Pancreas (tissue), 10 donors: ENCODE results near the gene PGM5. TPM values are rescaled to one million over a fixed set of nuclear protein-coding genes. Genes with fewer than 3 reads are reported as not detected.

Experiments
- ATAC-seq, 4 donors: fragments of 200-7000 bp; cut with Tn5 transposase; one replicate each; pipeline versions ENCODE4 v1.8.0 to v1.9.1; 2020; ENCODE audit warnings: mild to moderate bottlenecking in 4 of 4, moderate library complexity in 4 of 4
- DNase-seq, 6 donors: peaks; one replicate each; pipeline ENCODE4 v3.0.0-alpha.2; 2020
- FAIRE-seq: peaks from 2 replicates; lab custom pipeline; 2012; peaks lifted over from hg19 to GRCh38; lab: Jason Lieb, UNC
- H3K27ac ChIP-seq, 4 donors: fragments of 200-600 bp; sonication (generic); 1 replicate in 3 of 4; 2 replicates in 1 of 4; pipeline versions ENCODE4 v1.5.0 to v1.8.0; 2020
- H3K27me3 ChIP-seq, 4 donors: fragments of 200-600 bp; one replicate each; pipeline ENCODE4 v1.8.0; 2021
- H3K36me3 ChIP-seq, 3 donors: fragments of 200-600 bp; sonication (generic) in 1 of 3; one replicate each; pipeline versions ENCODE4 v1.5.0 to v1.8.0; 2020 to 2021
- H3K4me1 ChIP-seq, 3 donors: fragments of 200-600 bp; one replicate each; pipeline ENCODE4 v1.8.0; 2021
- H3K4me3 ChIP-seq, 4 donors: fragments of 200-600 bp; sonication (generic) in 2 of 4; one replicate each; pipeline versions ENCODE4 v1.5.0 to v1.8.0; 2020 to 2021
- H3K9me3 ChIP-seq, 4 donors: fragments of 200-600 bp; one replicate each; pipeline ENCODE4 v1.8.0; 2021
- WGBS, 2 donors: extraction: QIAGEN DNeasy Blood & Tissue Kit; methylation state at CpG; one replicate each; pipeline ENCODE4 v1.1.7; 2013; 5-methylcytosine and 5-hydroxymethylcytosine counted together
- intact Hi-C, 3 donors: fragments of 100-400 bp; cut with DNase I; formaldehyde crosslinking; loops; one replicate each; pipeline versions ENCODE4 v1.11.1 to v1.14.2; 2022
- polyA plus RNA-seq, 2 donors: library from polyadenylated mRNA; stranded (reverse); fragments of 200-250 nt; gene quantifications; one replicate each; pipeline ENCODE4 v1.2.3, GENCODE V29; 2013
- total RNA-seq, 6 donors: library from RNA; stranded (reverse); fragmentation: NEBNext Ultra II Directional in 4 of 6; extraction: Animal tissue kit (Norgen Biotek cat#: 25700) in 4 of 6; gene quantifications; one replicate each; pipeline versions ENCODE4 v1.2.1 to v1.2.4, GENCODE V29; 2021 to 2023
- TF ChIP-seq, protein P1 (sequence below), 4 donors: fragments of 200-600 bp; sonication (generic) in 3 of 4; IDR thresholded peaks; one replicate each; pipeline versions ENCODE4 v1.5.0 to v1.8.0; 2021; ENCODE audit warnings: antibody characterized with exemption in 4 of 4
- donor health status: healthy with polysubstance abuse.
- donor health status: DM: no; HTN: no; CAD: no; lungs with moderate emphysema.
- donor health status: DM: no; HTN: no; CAD: no.
- donor health status: control.
- donor health status: control.
- donor health status: Bipolar disorder and iron deficiency.
- donor health status: DM: yes; HTN: yes; CAD: no.
- donor health status: DM: no; HTN: no; CAD: no.
- donor health status: DM: no; HTN: no; CAD: no.
- donor health status: DM: yes; HTN: yes; CAD: no.

PGM5 gene
- total and polyA plus RNA-seq, 8 donors = 1.9 to 4.6 (median 2.3) TPM

DNA sequence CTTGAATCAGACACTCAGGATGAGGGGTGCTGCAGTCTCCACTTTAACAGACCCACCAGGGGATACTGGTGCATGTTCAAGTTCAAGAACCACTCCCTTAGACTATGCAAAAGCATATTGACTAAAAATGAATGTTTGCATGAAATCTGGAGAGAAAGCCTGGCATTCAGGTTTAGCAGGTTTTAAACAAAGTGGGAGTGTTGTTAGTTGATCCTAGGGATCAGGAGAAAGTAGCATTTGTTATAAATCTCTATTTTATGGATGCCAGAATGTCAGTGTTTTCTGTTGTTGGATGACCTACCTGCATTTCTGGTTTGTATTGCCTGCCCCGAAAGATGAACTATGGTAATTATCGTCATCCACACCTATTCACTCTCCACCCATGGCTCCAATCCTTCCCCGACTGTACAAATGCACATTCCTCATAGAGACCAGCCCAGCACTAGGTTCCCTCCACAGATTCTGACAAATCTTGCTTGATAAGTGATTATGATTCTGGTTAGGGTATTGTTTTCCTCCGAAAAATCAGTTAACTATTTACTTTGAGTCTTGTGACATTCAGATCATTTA, 167.0 kb downstream of the PGM5 start:
- intact Hi-C loops = no loop called here

DNA sequence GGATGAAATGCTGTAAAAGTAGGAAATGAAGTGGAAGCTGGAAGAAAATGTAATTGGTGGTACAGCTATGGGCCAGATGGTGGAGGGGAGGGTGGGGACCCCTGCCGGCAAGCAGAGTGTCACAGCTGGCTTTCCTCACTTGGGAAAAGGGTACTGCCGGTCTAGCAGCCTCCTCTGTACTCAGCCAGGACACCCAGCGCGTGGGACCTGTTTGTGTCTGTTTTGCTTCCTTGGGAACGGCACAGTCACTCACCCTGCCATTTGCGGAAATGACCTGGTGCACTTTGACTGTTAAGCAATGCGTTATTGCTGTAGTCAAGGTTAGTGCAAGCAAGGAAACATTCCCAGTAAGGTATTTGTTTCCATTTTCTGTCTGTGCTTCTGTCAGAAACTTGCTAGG, 174.2 kb downstream of the PGM5 start:
- intact Hi-C loops = no loop called here
- H3K27ac ChIP-seq = peak overlapping the region in 2 of 4 donors; percentile 18 to 42

More for the DNA sequence above, 167.0 kb downstream of the PGM5 start:
- WGBS, 2 donors = 45 to 53% methylated on average over 4 of the region's 4 CpGs
- FAIRE-seq (no peak), ATAC-seq (peak in 2 of 4 donors; percentile 28 to 57), DNase-seq (no peak)
- Histone ChIP-seq H3K4me3 (no peak overlapping the region), H3K27me3 (no peaks in the 10 kb centered on the region), H3K4me1 (no peaks in the 10 kb centered on the region), H3K27ac (no peak overlapping the region), H3K9me3 (no peaks in the 10 kb centered on the region), H3K36me3 (no peaks in the 10 kb centered on the region)
- TF ChIP-seq, protein P1, sequence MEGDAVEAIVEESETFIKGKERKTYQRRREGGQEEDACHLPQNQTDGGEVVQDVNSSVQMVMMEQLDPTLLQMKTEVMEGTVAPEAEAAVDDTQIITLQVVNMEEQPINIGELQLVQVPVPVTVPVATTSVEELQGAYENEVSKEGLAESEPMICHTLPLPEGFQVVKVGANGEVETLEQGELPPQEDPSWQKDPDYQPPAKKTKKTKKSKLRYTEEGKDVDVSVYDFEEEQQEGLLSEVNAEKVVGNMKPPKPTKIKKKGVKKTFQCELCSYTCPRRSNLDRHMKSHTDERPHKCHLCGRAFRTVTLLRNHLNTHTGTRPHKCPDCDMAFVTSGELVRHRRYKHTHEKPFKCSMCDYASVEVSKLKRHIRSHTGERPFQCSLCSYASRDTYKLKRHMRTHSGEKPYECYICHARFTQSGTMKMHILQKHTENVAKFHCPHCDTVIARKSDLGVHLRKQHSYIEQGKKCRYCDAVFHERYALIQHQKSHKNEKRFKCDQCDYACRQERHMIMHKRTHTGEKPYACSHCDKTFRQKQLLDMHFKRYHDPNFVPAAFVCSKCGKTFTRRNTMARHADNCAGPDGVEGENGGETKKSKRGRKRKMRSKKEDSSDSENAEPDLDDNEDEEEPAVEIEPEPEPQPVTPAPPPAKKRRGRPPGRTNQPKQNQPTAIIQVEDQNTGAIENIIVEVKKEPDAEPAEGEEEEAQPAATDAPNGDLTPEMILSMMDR (IDR thresholded peaks at IDR 0.05) = no peak

DNA sequence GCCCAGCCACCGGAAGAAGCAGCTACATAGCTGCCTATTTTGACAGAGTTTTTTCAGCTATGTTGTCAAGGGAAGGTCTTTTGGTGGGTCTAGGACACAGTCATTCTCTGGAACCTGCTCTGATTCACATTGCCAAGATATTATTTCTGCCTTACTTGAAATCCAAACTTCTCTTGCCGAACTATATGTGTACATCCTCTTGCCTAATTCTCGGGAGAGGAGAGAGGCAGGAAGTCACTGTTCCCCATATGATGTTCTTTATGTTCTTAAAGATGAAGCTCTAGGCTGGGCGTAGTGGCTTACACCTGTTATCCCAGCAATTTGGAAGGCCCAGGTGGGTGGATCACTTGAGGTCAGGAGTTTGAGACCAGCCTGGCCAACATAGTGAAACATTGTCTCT, 175.7 kb downstream of the PGM5 start:
- TF ChIP-seq, protein P1 (IDR thresholded peaks at IDR 0.05) = no peak
- Histone ChIP-seq H3K36me3 (no peaks in the 10 kb centered on the region), H3K27ac (no peak overlapping the region), H3K4me1 (no peaks in the 10 kb centered on the region), H3K4me3 (no peak overlapping the region), H3K9me3 (no peaks in the 10 kb centered on the region), H3K27me3 (no peaks in the 10 kb centered on the region)
- DNase-seq (no peak), FAIRE-seq (no peak), ATAC-seq (no peak)
- 81 to 90% methylated on average over 4 of the region's 4 CpGs for WGBS, 2 donors
- intact Hi-C loops = no loop called here

More for the DNA sequence above, 174.2 kb downstream of the PGM5 start:
- peak; percentile 84 for FAIRE-seq
- Histone ChIP-seq H3K9me3 (no peaks in the 10 kb centered on the region), H3K36me3 (no peaks in the 10 kb centered on the region), H3K4me3 (no peak overlapping the region), H3K4me1 (no peaks in the 10 kb centered on the region), H3K27me3 (no peaks in the 10 kb centered on the region)
- peak in 5 of 6 donors; percentile 34 to 57 (median 46) for DNase-seq
- ATAC-seq = peak; percentile 77 to 94 (median 91)
- WGBS, 2 donors = 23 to 29% methylated on average over 7 of the region's 7 CpGs
- TF ChIP-seq, protein P1 (IDR thresholded peaks at IDR 0.05) = no peak

DNA sequence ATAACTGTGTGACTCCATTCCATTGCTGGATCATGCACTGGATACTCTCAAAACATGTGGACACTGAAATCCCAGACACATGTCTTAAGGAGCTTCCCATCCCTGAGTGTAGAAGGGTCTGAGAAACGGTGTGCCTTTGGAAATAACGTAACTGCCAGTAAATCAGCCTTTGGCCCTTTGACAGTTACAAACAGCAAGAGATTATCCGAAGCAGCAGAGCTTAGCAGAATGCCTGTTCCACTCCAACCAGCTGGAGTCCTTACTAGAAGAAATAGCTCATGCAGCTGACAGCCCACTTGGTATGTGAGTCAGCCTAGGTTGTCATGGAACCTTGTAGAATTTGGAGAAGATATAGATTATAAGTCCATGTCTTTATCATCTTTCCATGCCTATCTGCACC, 177.3 kb downstream of the PGM5 start:
- intact Hi-C loops = no loop called here
- ATAC-seq = no peak
- no peaks in the 10 kb centered on the region for H3K4me1 ChIP-seq
- 73 to 83% methylated on average over 3 of the region's 3 CpGs for WGBS, 2 donors
- FAIRE-seq = no peak
- no peak overlapping the region for H3K4me3 ChIP-seq
- no peaks in the 10 kb centered on the region for H3K27me3 ChIP-seq
- no peaks in the 10 kb centered on the region for H3K9me3 ChIP-seq
- no peak overlapping the region for H3K27ac ChIP-seq
- H3K36me3 ChIP-seq = no peaks in the 10 kb centered on the region
- DNase-seq = no peak
- TF ChIP-seq, protein P1 (IDR thresholded peaks at IDR 0.05) = no peak

DNA sequence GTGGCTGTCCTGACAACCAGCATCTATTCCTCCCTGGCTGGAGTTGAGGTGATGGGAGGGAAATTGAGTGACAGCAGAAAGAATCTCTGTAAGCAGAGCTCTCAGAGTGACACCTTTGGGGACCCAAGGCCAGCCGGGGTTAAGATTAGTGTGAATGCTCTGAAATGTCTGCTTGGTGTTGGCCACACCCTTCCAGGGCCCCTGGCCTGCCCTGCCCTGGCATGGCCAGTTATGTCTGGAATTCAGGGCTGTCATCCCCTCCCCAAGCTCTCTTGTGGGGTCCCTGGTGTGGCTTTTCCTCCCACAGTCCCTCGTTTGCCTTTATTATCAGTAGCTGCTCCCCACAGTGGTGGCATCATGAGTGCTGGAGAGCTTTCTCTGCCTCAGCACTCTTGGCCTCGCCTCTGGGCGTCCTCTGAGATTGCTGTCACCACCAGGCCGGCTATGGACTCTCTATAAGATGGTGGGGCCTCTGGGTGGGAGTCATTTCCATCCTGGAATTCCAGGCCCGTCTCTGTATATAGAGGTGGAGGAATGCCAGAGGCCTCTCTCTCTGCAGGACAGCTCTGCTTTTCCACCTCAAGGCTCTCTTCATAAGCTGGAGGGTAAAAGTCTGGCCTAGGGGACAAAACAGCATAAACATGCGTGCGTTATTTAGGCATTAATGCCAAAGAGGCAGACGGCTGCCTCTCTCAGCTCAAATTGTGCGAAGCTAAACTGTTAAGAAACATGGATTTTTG, 180.6 kb downstream of the PGM5 start:
- DNase-seq = no peak
- ATAC-seq = no peak
- Histone ChIP-seq H3K9me3 (no peaks in the 10 kb centered on the region), H3K36me3 (no peaks in the 10 kb centered on the region), H3K27me3 (no peaks in the 10 kb centered on the region), H3K4me3 (no peak overlapping the region), H3K27ac (no peak overlapping the region), H3K4me1 (no peaks in the 10 kb centered on the region)
- 73 to 81% methylated on average over 10 of the region's 10 CpGs for WGBS, 2 donors
- FAIRE-seq = no peak
- TF ChIP-seq, protein P1 (IDR thresholded peaks at IDR 0.05) = no peak
- intact Hi-C loops = no loop called here
